Ectodermal cell (in vitro differentiated cells): ENCODE measurements around the gene IPPK.

Experiments used
- H3K27ac ChIP-seq: 2 replicates; pipeline ENCODE4 v1.7.0; 2013; ENCODE audit warnings: mild to moderate bottlenecking, low read depth, low read length; ENCODE audit not compliant: insufficient read depth, poor library complexity, severe bottlenecking
- H3K27me3 ChIP-seq: 2 replicates; pipeline ENCODE4 v1.7.0; 2013; ENCODE audit warnings: mild to moderate bottlenecking, low read length; ENCODE audit not compliant: insufficient read depth, control insufficient read depth, poor library complexity, severe bottlenecking
- H3K36me3 ChIP-seq: one replicate; pipeline ENCODE4 v1.7.0; 2013; ENCODE audit warnings: low read length; ENCODE audit not compliant: control insufficient read depth, insufficient read depth
- H3K4me1 ChIP-seq: one replicate; pipeline ENCODE4 v1.7.0; 2013; ENCODE audit warnings: low read length; ENCODE audit not compliant: control insufficient read depth, insufficient read depth
- H3K4me3 ChIP-seq: 2 replicates; pipeline ENCODE4 v1.7.0; 2013; ENCODE audit warnings: low read depth, low read length, control low read depth; ENCODE audit not compliant: insufficient read depth
- H3K9me3 ChIP-seq: 2 replicates; pipeline ENCODE4 v1.7.0; 2013; ENCODE audit warnings: mild to moderate bottlenecking, low read length, moderate library complexity; ENCODE audit not compliant: control insufficient read depth
- WGBS, 2 experiments: methylation state at CpG; one replicate each; pipeline ENCODE4 v1.1.7; 2013; ENCODE audit warnings: missing lambda C conversion rate in 2 of 2; 5-methylcytosine and 5-hydroxymethylcytosine counted together

Gene IPPK

GRCh38 chr9:92648474-92648971 is 21.4 kb downstream of the IPPK start:
- WGBS, 2 experiments, result 90 to 93% methylated on average over 6 of the region's 6 CpGs
- Histone ChIP-seq H3K36me3 (peaks cover 9% of the 10 kb centered on the region), H3K4me1 (no peaks in the 10 kb centered on the region), H3K4me3 (no peak overlapping the region), H3K27me3 (no peaks in the 10 kb centered on the region), H3K9me3 (no peaks in the 10 kb centered on the region), H3K27ac (no peak overlapping the region)

DNA sequence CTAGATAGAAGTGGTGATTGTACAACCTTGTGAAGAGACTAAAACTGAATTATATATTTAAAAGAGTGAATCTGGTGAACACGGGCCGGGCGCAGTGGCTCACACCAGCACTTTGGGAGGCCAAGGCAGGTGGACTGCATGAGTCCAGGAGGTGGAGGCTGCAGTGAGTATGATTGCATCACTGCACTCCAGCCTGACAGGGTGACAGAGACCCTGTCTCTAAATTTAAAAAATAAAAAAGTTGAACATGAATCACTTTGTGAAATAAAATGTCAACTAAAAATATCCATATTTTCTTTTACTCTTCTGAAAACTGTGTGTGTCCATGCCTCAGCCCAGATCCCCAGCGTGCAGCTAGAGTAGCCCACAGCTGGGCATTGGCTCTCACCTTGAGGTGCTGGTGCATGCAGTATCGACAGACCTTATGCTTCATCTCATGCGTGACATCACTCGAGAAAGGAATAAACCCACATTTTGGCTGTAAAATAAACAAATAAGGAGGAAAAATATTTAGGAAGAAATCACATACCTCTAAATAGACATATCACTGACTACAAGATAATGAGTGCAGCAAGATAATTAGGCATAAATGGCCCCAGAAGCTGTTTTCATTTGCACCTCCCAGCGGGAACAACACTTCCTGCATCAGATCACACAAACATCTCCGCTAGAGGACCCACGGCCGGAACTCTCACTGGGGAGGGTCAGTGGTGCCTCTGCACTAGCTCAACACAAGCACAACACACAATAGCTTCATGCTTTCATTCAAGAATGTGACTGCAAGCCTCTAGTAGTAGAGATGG is 22.1 kb downstream of the IPPK start:
- Histone ChIP-seq H3K27ac (no peak overlapping the region), H3K36me3 (peaks cover 9% of the 10 kb centered on the region)
- WGBS, 2 experiments, result 94 to 96% methylated on average over 10 to 11 of the region's 11 CpGs

GRCh38 chr9:92645041-92645440 is 24.9 kb downstream of the IPPK start:
- H3K36me3 ChIP-seq, result peaks cover 9% of the 10 kb centered on the region
- H3K4me1 ChIP-seq, result no peaks in the 10 kb centered on the region
- no peaks in the 10 kb centered on the region for H3K9me3 ChIP-seq
- 95% methylated on average over 4 of the region's 4 CpGs for WGBS, 2 experiments
- no peak overlapping the region for H3K27ac ChIP-seq
- no peak overlapping the region for H3K4me3 ChIP-seq
- no peaks in the 10 kb centered on the region for H3K27me3 ChIP-seq

More for the DNA sequence above, 22.1 kb downstream of the IPPK start:
- no peak overlapping the region for H3K4me3 ChIP-seq
- H3K9me3 ChIP-seq, result no peaks in the 10 kb centered on the region
- no peaks in the 10 kb centered on the region for H3K27me3 ChIP-seq
- no peaks in the 10 kb centered on the region for H3K4me1 ChIP-seq

- 92 to 96% methylated on average over 7 of the region's 7 CpGs for WGBS, 2 experiments
- no peaks in the 10 kb centered on the region for H3K4me1 ChIP-seq
- no peaks in the 10 kb centered on the region for H3K27me3 ChIP-seq
- H3K36me3 ChIP-seq, result peaks cover 9% of the 10 kb centered on the region
- no peak overlapping the region for H3K27ac ChIP-seq
- no peaks in the 10 kb centered on the region for H3K9me3 ChIP-seq
- H3K4me3 ChIP-seq, result no peak overlapping the region
Observed at GRCh38 chr9:92644278-92644677, 25.7 kb downstream of the IPPK start.

DNA sequence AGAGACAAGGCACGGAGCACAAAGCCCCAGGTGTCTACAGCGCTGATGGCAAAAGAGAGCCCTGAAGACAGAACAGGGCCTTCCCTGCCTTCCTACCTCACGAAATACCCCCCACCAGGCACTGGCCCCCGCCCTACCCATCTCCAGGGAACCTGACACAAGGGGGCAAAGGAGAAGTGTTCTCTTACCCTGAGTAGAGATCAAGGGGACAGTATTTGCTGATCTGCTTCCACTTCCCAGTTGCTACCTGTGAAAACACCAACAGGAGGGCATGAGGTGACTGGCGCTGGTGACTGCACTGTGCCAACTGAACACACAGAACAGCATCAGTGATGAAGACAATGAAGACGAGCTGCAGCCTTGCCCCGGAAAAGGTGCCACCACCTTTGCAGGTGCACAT is 27.4 kb downstream of the IPPK start:
- no peaks in the 10 kb centered on the region for H3K4me1 ChIP-seq
- 92 to 94% methylated on average over 7 of the region's 7 CpGs for WGBS, 2 experiments
- no peak overlapping the region for H3K4me3 ChIP-seq
- H3K36me3 ChIP-seq, result peaks cover 12% of the 10 kb centered on the region
- no peaks in the 10 kb centered on the region for H3K27me3 ChIP-seq
- no peak overlapping the region for H3K27ac ChIP-seq
- no peaks in the 10 kb centered on the region for H3K9me3 ChIP-seq

- H3K36me3 ChIP-seq, result peaks cover 14% of the 10 kb centered on the region
Observed at GRCh38 chr9:92642041-92642451, 27.9 kb downstream of the IPPK start.

DNA sequence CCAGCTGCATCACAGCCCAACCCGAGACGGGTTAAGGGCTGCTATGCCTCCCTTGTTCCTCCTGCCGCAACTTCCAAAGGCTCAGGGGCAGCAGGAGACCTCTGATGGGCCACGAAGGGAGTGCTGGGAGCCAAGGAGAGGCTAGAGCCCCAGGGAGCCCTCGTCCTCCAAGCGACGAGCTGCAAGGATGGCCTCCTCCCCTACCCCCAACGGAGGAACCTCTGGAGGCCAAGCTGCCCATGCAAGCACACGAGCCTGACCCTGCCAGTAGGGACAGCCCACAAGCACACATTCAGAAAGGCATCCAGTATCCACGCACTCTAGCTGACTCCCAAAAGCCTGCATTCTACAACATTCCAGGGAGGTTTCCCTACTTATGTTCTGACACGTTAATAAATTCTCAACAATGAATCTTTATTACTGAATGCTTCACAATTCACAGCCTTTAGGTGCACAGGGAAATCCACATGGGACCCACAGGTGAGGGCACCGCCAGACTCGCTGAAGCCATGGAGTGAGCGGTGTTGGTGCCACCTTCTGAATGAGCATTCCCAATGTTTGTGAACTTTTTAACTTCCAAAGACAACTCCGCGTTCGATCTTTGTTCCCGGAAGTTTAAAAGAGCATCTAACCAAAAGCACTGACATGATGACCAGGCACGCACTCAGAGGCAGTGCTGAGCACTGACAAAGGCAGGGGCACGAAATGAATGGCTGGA is 28.7 kb downstream of the IPPK start:
- peaks cover 14% of the 10 kb centered on the region for H3K36me3 ChIP-seq
- 93 to 94% methylated on average over 20 of the region's 20 CpGs for WGBS, 2 experiments
- H3K27me3 ChIP-seq, result no peaks in the 10 kb centered on the region
- H3K4me3 ChIP-seq, result no peak overlapping the region
- H3K9me3 ChIP-seq, result no peaks in the 10 kb centered on the region
- no peak overlapping the region for H3K27ac ChIP-seq
- no peaks in the 10 kb centered on the region for H3K4me1 ChIP-seq

More at GRCh38 chr9:92642041-92642451, 27.9 kb downstream of the IPPK start:
- H3K4me1 ChIP-seq, result no peaks in the 10 kb centered on the region
- H3K27me3 ChIP-seq, result no peaks in the 10 kb centered on the region
- 89 to 94% methylated on average over 8 of the region's 8 CpGs for WGBS, 2 experiments
- H3K27ac ChIP-seq, result no peak overlapping the region
- H3K9me3 ChIP-seq, result no peaks in the 10 kb centered on the region
- no peak overlapping the region for H3K4me3 ChIP-seq

- no peak overlapping the region for H3K27ac ChIP-seq
- no peaks in the 10 kb centered on the region for H3K9me3 ChIP-seq
- no peaks in the 10 kb centered on the region for H3K4me1 ChIP-seq
- peaks cover 11% of the 10 kb centered on the region for H3K36me3 ChIP-seq
- no peaks in the 10 kb centered on the region for H3K27me3 ChIP-seq
- WGBS, 2 experiments, result 94 to 95% methylated on average over 8 of the region's 8 CpGs
- H3K4me3 ChIP-seq, result no peak overlapping the region
Observed at GRCh38 chr9:92640398-92641091, 29.4 kb downstream of the IPPK start.

DNA sequence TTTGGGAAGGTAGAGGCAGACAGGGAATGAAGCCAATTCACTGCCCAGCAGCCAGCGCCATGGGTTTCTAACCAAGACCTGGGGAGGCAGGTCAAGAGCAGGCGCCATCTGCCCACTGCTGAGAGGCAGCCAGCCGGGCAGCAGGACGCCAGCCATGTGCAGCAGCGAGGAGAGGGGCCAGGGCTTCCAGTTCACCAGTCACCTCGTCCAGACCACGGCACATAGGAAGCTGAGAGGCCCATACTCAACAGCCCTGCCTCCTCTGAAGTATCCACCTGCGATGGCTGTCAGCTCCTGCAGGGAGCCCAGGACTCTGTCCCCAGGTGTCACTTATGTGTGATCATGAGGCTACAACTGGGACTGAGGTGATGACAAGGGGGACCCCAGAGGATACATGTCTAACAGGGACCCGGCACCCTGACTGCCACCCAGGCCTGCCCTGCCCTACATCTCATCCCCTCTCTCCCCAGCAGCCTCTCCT is 30.1 kb downstream of the IPPK start:
- H3K4me3 ChIP-seq, result no peak overlapping the region
- H3K27ac ChIP-seq, result no peak overlapping the region
- WGBS, 2 experiments, result 94% methylated on average over 9 of the region's 9 CpGs
- no peaks in the 10 kb centered on the region for H3K27me3 ChIP-seq
- H3K36me3 ChIP-seq, result peaks cover 11% of the 10 kb centered on the region
- no peaks in the 10 kb centered on the region for H3K4me1 ChIP-seq
- H3K9me3 ChIP-seq, result no peaks in the 10 kb centered on the region

- Histone ChIP-seq H3K9me3 (no peaks in the 10 kb centered on the region), H3K36me3 (peaks cover 11% of the 10 kb centered on the region), H3K27ac (no peak overlapping the region), H3K4me1 (no peaks in the 10 kb centered on the region), H3K4me3 (no peak overlapping the region), H3K27me3 (no peaks in the 10 kb centered on the region)
- 92 to 95% methylated on average over 7 of the region's 7 CpGs for WGBS, 2 experiments
Observed at GRCh38 chr9:92639124-92639523, 30.8 kb downstream of the IPPK start.
